ENCODE data around the gene KCNB1. TPM values are rescaled to one million over a fixed set of nuclear protein-coding genes. Genes with fewer than 3 reads are reported as not detected.

KCNB1 gene
- polyA plus RNA-seq, 2 donors = 0.33 to 0.49 TPM

- H3K27ac ChIP-seq (ENCODE audit: low read depth in 2 of 2, low read length in 1 of 2) = no peak overlapping the region
- peaks cover 0 to 2% of the 10 kb centered on the region in 2 donors for H3K4me1 ChIP-seq (ENCODE audit: control insufficient read depth in 2 of 2, insufficient read depth in 2 of 2, low read length in 1 of 2)
- no peak overlapping the region for H3K4me3 ChIP-seq (ENCODE audit: low read depth in 1 of 2, low read length in 2 of 2)
- WGBS, 2 donors = 72 to 77% methylated on average over 17 of the region's 17 CpGs
- H3K27me3 ChIP-seq (ENCODE audit: control insufficient read depth in 1 of 2, insufficient read depth in 2 of 2, low read length in 2 of 2) = no peaks in the 10 kb centered on the region
- no peaks in the 10 kb centered on the region for H3K36me3 ChIP-seq (ENCODE audit: control insufficient read depth in 2 of 2, insufficient read depth in 2 of 2, low read length in 1 of 2)
- H3K9me3 ChIP-seq (ENCODE audit: control insufficient read depth in 2 of 2, insufficient read depth in 1 of 2, low read depth in 1 of 2, low read length in 1 of 2) = no peaks in the 10 kb centered on the region
These were observed 34.7 kb upstream of the KCNB1 start for GRCh38 chr20:49516916-49517804.

- 37 to 38% methylated on average over 3 of the region's 3 CpGs for WGBS, 2 donors
- Histone ChIP-seq H3K36me3 (ENCODE audit: control insufficient read depth in 2 of 2, insufficient read depth in 2 of 2, low read length in 1 of 2) (no peaks in the 10 kb centered on the region), H3K4me1 (ENCODE audit: control insufficient read depth in 2 of 2, insufficient read depth in 2 of 2, low read length in 1 of 2) (peaks cover 0 to 2% of the 10 kb centered on the region in 2 donors)
These were observed 33.1 kb upstream of the KCNB1 start for GRCh38 chr20:49515586-49515985.

GRCh38 chr20:49513517-49513916, 31.0 kb upstream of the KCNB1 start:
- H3K4me3 ChIP-seq (ENCODE audit: low read depth in 1 of 2, low read length in 2 of 2) = no peak overlapping the region
- no peaks in the 10 kb centered on the region for H3K36me3 ChIP-seq (ENCODE audit: control insufficient read depth in 2 of 2, insufficient read depth in 2 of 2, low read length in 1 of 2)
- H3K9me3 ChIP-seq (ENCODE audit: control insufficient read depth in 2 of 2, insufficient read depth in 1 of 2, low read depth in 1 of 2, low read length in 1 of 2) = no peaks in the 10 kb centered on the region
- H3K27me3 ChIP-seq (ENCODE audit: control insufficient read depth in 1 of 2, insufficient read depth in 2 of 2, low read length in 2 of 2) = no peaks in the 10 kb centered on the region
- WGBS, 2 donors = 78 to 87% methylated on average over 2 of the region's 2 CpGs
- H3K4me1 ChIP-seq (ENCODE audit: control insufficient read depth in 2 of 2, insufficient read depth in 2 of 2, low read length in 1 of 2) = peaks cover 0 to 2% of the 10 kb centered on the region in 2 donors
- no peak overlapping the region for H3K27ac ChIP-seq (ENCODE audit: low read depth in 2 of 2, low read length in 1 of 2)

More at GRCh38 chr20:49515586-49515985, 33.1 kb upstream of the KCNB1 start:
- Histone ChIP-seq H3K27ac (ENCODE audit: low read depth in 2 of 2, low read length in 1 of 2) (no peak overlapping the region), H3K4me3 (ENCODE audit: low read depth in 1 of 2, low read length in 2 of 2) (no peak overlapping the region), H3K9me3 (ENCODE audit: control insufficient read depth in 2 of 2, insufficient read depth in 1 of 2, low read depth in 1 of 2, low read length in 1 of 2) (no peaks in the 10 kb centered on the region), H3K27me3 (ENCODE audit: control insufficient read depth in 1 of 2, insufficient read depth in 2 of 2, low read length in 2 of 2) (no peaks in the 10 kb centered on the region)

- peaks cover 2% of the 10 kb centered on the region in 2 donors for H3K4me1 ChIP-seq (ENCODE audit: control insufficient read depth in 2 of 2, insufficient read depth in 2 of 2, low read length in 1 of 2)
- H3K9me3 ChIP-seq (ENCODE audit: control insufficient read depth in 2 of 2, insufficient read depth in 1 of 2, low read depth in 1 of 2, low read length in 1 of 2) = no peaks in the 10 kb centered on the region
- H3K36me3 ChIP-seq (ENCODE audit: control insufficient read depth in 2 of 2, insufficient read depth in 2 of 2, low read length in 1 of 2) = no peaks in the 10 kb centered on the region
- H3K27ac ChIP-seq (ENCODE audit: low read depth in 2 of 2, low read length in 1 of 2) = no peak overlapping the region
- no peak overlapping the region for H3K4me3 ChIP-seq (ENCODE audit: low read depth in 1 of 2, low read length in 2 of 2)
- WGBS, 2 donors = 88 to 90% methylated on average over 11 of the region's 11 CpGs
- H3K27me3 ChIP-seq (ENCODE audit: control insufficient read depth in 1 of 2, insufficient read depth in 2 of 2, low read length in 2 of 2) = no peaks in the 10 kb centered on the region
These were observed 30.5 kb upstream of the KCNB1 start for GRCh38 chr20:49513009-49513408.

- Histone ChIP-seq H3K9me3 (ENCODE audit: control insufficient read depth in 2 of 2, insufficient read depth in 1 of 2, low read depth in 1 of 2, low read length in 1 of 2) (no peaks in the 10 kb centered on the region), H3K27me3 (ENCODE audit: control insufficient read depth in 1 of 2, insufficient read depth in 2 of 2, low read length in 2 of 2) (no peaks in the 10 kb centered on the region), H3K27ac (ENCODE audit: low read depth in 2 of 2, low read length in 1 of 2) (no peak overlapping the region), H3K36me3 (ENCODE audit: control insufficient read depth in 2 of 2, insufficient read depth in 2 of 2, low read length in 1 of 2) (no peaks in the 10 kb centered on the region), H3K4me1 (ENCODE audit: control insufficient read depth in 2 of 2, insufficient read depth in 2 of 2, low read length in 1 of 2) (peaks cover 0 to 5% of the 10 kb centered on the region in 2 donors), H3K4me3 (ENCODE audit: low read depth in 1 of 2, low read length in 2 of 2) (no peak overlapping the region)
- WGBS, 2 donors = 92 to 95% methylated on average over 2 of the region's 2 CpGs
These were observed 29.5 kb upstream of the KCNB1 start for GRCh38 chr20:49511788-49512525.

- Histone ChIP-seq H3K9me3 (ENCODE audit: control insufficient read depth in 2 of 2, insufficient read depth in 1 of 2, low read depth in 1 of 2, low read length in 1 of 2) (no peaks in the 10 kb centered on the region), H3K27ac (ENCODE audit: low read depth in 2 of 2, low read length in 1 of 2) (peak overlapping the region; percentile 11 to 50), H3K4me1 (ENCODE audit: control insufficient read depth in 2 of 2, insufficient read depth in 2 of 2, low read length in 1 of 2) (peaks cover 0 to 5% of the 10 kb centered on the region in 2 donors), H3K36me3 (ENCODE audit: control insufficient read depth in 2 of 2, insufficient read depth in 2 of 2, low read length in 1 of 2) (no peaks in the 10 kb centered on the region), H3K4me3 (ENCODE audit: low read depth in 1 of 2, low read length in 2 of 2) (no peak overlapping the region), H3K27me3 (ENCODE audit: control insufficient read depth in 1 of 2, insufficient read depth in 2 of 2, low read length in 2 of 2) (no peaks in the 10 kb centered on the region)
- WGBS, 2 donors = 45 to 55% methylated on average over 12 of the region's 12 CpGs
These were observed 28.2 kb upstream of the KCNB1 start for GRCh38 chr20:49510562-49511122.

- Histone ChIP-seq H3K27me3 (ENCODE audit: control insufficient read depth in 1 of 2, insufficient read depth in 2 of 2, low read length in 2 of 2) (no peaks in the 10 kb centered on the region), H3K36me3 (ENCODE audit: control insufficient read depth in 2 of 2, insufficient read depth in 2 of 2, low read length in 1 of 2) (no peaks in the 10 kb centered on the region), H3K9me3 (ENCODE audit: control insufficient read depth in 2 of 2, insufficient read depth in 1 of 2, low read depth in 1 of 2, low read length in 1 of 2) (no peaks in the 10 kb centered on the region), H3K4me1 (ENCODE audit: control insufficient read depth in 2 of 2, insufficient read depth in 2 of 2, low read length in 1 of 2) (peaks cover 0 to 5% of the 10 kb centered on the region in 2 donors), H3K4me3 (ENCODE audit: low read depth in 1 of 2, low read length in 2 of 2) (no peak overlapping the region), H3K27ac (ENCODE audit: low read depth in 2 of 2, low read length in 1 of 2) (no peak overlapping the region)
- WGBS, 2 donors = 47 to 50% methylated on average over 14 of the region's 14 CpGs
These were observed 26.1 kb upstream of the KCNB1 start for GRCh38 chr20:49508435-49509199.

GRCh38 chr20:49507741-49508434, 25.4 kb upstream of the KCNB1 start:
- no peak overlapping the region for H3K27ac ChIP-seq (ENCODE audit: low read depth in 2 of 2, low read length in 1 of 2)
- no peaks in the 10 kb centered on the region for H3K27me3 ChIP-seq (ENCODE audit: control insufficient read depth in 1 of 2, insufficient read depth in 2 of 2, low read length in 2 of 2)
- no peaks in the 10 kb centered on the region for H3K36me3 ChIP-seq (ENCODE audit: control insufficient read depth in 2 of 2, insufficient read depth in 2 of 2, low read length in 1 of 2)
- 55 to 74% methylated on average over 21 of the region's 21 CpGs for WGBS, 2 donors
- H3K9me3 ChIP-seq (ENCODE audit: control insufficient read depth in 2 of 2, insufficient read depth in 1 of 2, low read depth in 1 of 2, low read length in 1 of 2) = no peaks in the 10 kb centered on the region
- H3K4me1 ChIP-seq (ENCODE audit: control insufficient read depth in 2 of 2, insufficient read depth in 2 of 2, low read length in 1 of 2) = peaks cover 0 to 5% of the 10 kb centered on the region in 2 donors
- H3K4me3 ChIP-seq (ENCODE audit: low read depth in 1 of 2, low read length in 2 of 2) = no peak overlapping the region
